HTR-8/SVneo (cell line): ENCODE data around the gene SAMD14.
"Not testable (repeated sequence)": the region's sequence is repeated elsewhere in the genome, so short reads cannot be mapped to it uniquely, and the experiment has no call there.

Experiments
- DNase-seq: peaks from one replicate; pipeline ENCODE4 v3.0.0; 2011; ENCODE audit warnings: low spot score, mixed read lengths; ENCODE audit not compliant: insufficient read length
- FAIRE-seq: peaks from 2 replicates; lab custom pipeline; 2011; peaks lifted over from hg19 to GRCh38; lab: Jason Lieb, UNC

Gene SAMD14

GRCh38 chr17:50062293-50063243 lies 67.4 kb downstream of the SAMD14 start:
- FAIRE-seq (peak; percentile 99), DNase-seq (peak; percentile 96)

DNA sequence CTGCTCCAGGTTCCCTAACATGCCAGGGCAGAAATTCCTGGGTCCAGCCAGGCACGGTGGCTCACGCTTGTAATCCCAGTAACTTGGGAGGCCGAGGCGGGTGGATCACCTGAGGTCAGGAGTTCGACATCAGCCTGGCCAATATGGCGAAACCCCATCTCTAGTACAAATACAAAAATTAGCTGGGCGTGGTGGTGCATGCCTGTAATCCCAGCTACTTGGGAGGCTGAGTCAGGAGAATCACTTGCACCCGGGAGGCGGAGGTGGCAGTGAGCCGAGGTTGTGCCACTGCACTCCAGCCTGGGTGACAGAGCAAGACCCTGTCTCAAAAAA lies 68.3 kb downstream of the SAMD14 start:
- not testable (repeated sequence) for DNase-seq
- FAIRE-seq: peak; percentile 72

GRCh38 chr17:50060951-50061712 lies 68.8 kb downstream of the SAMD14 start:
- no peak for DNase-seq
- FAIRE-seq: peak; percentile 96
